Erythroblast (primary cell): ENCODE data around the gene WDR73.
A peak's percentile ranks its signal among the peaks of the same experiment; 100 is the strongest.
"Not testable (repeated sequence)": the region's sequence is repeated elsewhere in the genome, so short reads cannot be mapped to it uniquely, and the experiment has no call there.

Experiments used
- DNase-seq, 2 experiments: peaks; one replicate each; lab custom pipeline; 2025; lab: John Stamatoyannopoulos, UW
- GATA1 ChIP-seq: IDR thresholded peaks from 2 replicates; pipeline ENCODE4 v1.6.1; 2011; ENCODE audit warnings: low read depth, mild to moderate bottlenecking, control low read depth, low read length, moderate library complexity
- POLR2A ChIP-seq: IDR thresholded peaks from 2 replicates; pipeline ENCODE4 v1.6.1; 2011; ENCODE audit warnings: mild to moderate bottlenecking, low read length

Gene WDR73

GRCh38 chr15:84653910-84654688 is at the start of gene WDR73:
TSS of gene WDR73 (minus strand) at chr15:84654283. CDS start at chr15:84654274, 9 bp downstream.
- DNase-seq: peak; percentile 95 to 97
- TF ChIP-seq GATA1: no peak
- TF ChIP-seq POLR2A: peak; percentile 79

- no peak for TF ChIP-seq POLR2A
- TF ChIP-seq GATA1: no peak
Observed at GRCh38 chr15:84703808-84704207, 49.7 kb upstream of the WDR73 start.

GRCh38 chr15:84702961-84703482 is 48.9 kb upstream of the WDR73 start:
- TF ChIP-seq POLR2A (no peak), GATA1 (no peak)
- no peak for DNase-seq

More at GRCh38 chr15:84703808-84704207, 49.7 kb upstream of the WDR73 start:
- no peak for DNase-seq

- no peak for DNase-seq
- TF ChIP-seq GATA1: no peak
- TF ChIP-seq POLR2A: no peak
Observed at GRCh38 chr15:84699538-84700191, 45.6 kb upstream of the WDR73 start.

GRCh38 chr15:84697236-84697990 is 43.3 kb upstream of the WDR73 start:
- TF ChIP-seq POLR2A (no peak), GATA1 (no peak)
- DNase-seq: no peak

GRCh38 chr15:84696757-84697156 is 42.7 kb upstream of the WDR73 start:
- no peak for TF ChIP-seq GATA1
- TF ChIP-seq POLR2A: no peak

GRCh38 chr15:84690342-84690741 is 36.3 kb upstream of the WDR73 start:
- no peak for DNase-seq
- TF ChIP-seq GATA1 (no peak), POLR2A (no peak)

More at GRCh38 chr15:84696757-84697156, 42.7 kb upstream of the WDR73 start:
- DNase-seq: no peak

- TF ChIP-seq POLR2A: no peak
- DNase-seq: no peak
Observed at GRCh38 chr15:84689858-84690257, 35.8 kb upstream of the WDR73 start.

- not testable (repeated sequence) for DNase-seq
Observed at GRCh38 chr15:84686446-84686845, 32.4 kb upstream of the WDR73 start.

- TF ChIP-seq POLR2A (no peak), GATA1 (no peak)
- DNase-seq: peak; percentile 19 to 65
Observed at GRCh38 chr15:84685304-84685703, 31.2 kb upstream of the WDR73 start.

- TF ChIP-seq GATA1: no peak
- TF ChIP-seq POLR2A: no peak
- no peak for DNase-seq
Observed at GRCh38 chr15:84684092-84684491, 30.0 kb upstream of the WDR73 start.

GRCh38 chr15:84681831-84682230 is 27.7 kb upstream of the WDR73 start:
- DNase-seq: no peak
- TF ChIP-seq POLR2A: no peak
- TF ChIP-seq GATA1: no peak

- no peak for DNase-seq
- TF ChIP-seq POLR2A: no peak
- TF ChIP-seq GATA1: no peak
Observed at GRCh38 chr15:84671211-84671610, 17.1 kb upstream of the WDR73 start.

- DNase-seq: no peak
- TF ChIP-seq GATA1: no peak
- TF ChIP-seq POLR2A: no peak
Observed at GRCh38 chr15:84669726-84670125, 15.6 kb upstream of the WDR73 start.
